Ishikawa (cell line): ENCODE measurements around the gene SEMA6A.

Source experiments
- CEBPB ChIP-seq: IDR thresholded peaks from 2 replicates; pipeline ENCODE4 v1.6.1; 2012
- CREB1 ChIP-seq: IDR thresholded peaks from 2 replicates; pipeline ENCODE4 v1.6.1; 2012; ENCODE audit warnings: low read depth
- EGR1 ChIP-seq: IDR thresholded peaks from 2 replicates; pipeline ENCODE4 v1.6.1; 2012
- EP300 ChIP-seq: IDR thresholded peaks from 2 replicates; pipeline ENCODE4 v1.6.1; 2012; ENCODE audit warnings: borderline replicate concordance
- FOXM1 ChIP-seq: IDR thresholded peaks from 2 replicates; pipeline ENCODE4 v1.6.1; 2012; ENCODE audit warnings: low read depth, borderline replicate concordance
- MAX ChIP-seq: IDR thresholded peaks from 2 replicates; pipeline ENCODE4 v1.6.1; 2012
- NFIC ChIP-seq: IDR thresholded peaks from 2 replicates; pipeline ENCODE4 v1.6.1; 2012
- RAD21 ChIP-seq: IDR thresholded peaks from 2 replicates; pipeline ENCODE4 v1.6.1; 2012; ENCODE audit warnings: low read depth
- REST ChIP-seq: IDR thresholded peaks from 2 replicates; pipeline ENCODE4 v1.6.1; 2012; ENCODE audit warnings: low read depth, mild to moderate bottlenecking
- TAF1 ChIP-seq: IDR thresholded peaks from 2 replicates; pipeline ENCODE4 v1.6.1; 2012; ENCODE audit warnings: low read depth, mild to moderate bottlenecking
- TCF12 ChIP-seq: IDR thresholded peaks from 2 replicates; pipeline ENCODE4 v1.6.1; 2012; ENCODE audit warnings: low read depth
- TEAD4 ChIP-seq: IDR thresholded peaks from 2 replicates; pipeline ENCODE4 v1.6.1; 2012
- USF1 ChIP-seq: IDR thresholded peaks from 2 replicates; pipeline ENCODE4 v1.6.1; 2012
- YY1 ChIP-seq: IDR thresholded peaks from 2 replicates; pipeline ENCODE4 v1.6.1; 2012; ENCODE audit warnings: low read depth
- ZBTB7A ChIP-seq: IDR thresholded peaks from 2 replicates; pipeline ENCODE4 v1.6.1; 2012; ENCODE audit warnings: low read depth

The SEMA6A gene

GRCh38 chr5:116472274-116472673 is 102.3 kb downstream of the SEMA6A start:
- no peak for TF ChIP-seq REST
- TF ChIP-seq TAF1, result no peak
- no peak for TF ChIP-seq CREB1
- TF ChIP-seq USF1, result no peak
- TF ChIP-seq TEAD4, result no peak
- TF ChIP-seq CEBPB, result no peak
- TF ChIP-seq YY1, result no peak

- no peak for TF ChIP-seq EGR1
- no peak for TF ChIP-seq EP300
Observed at GRCh38 chr5:116469631-116470030, 105.0 kb downstream of the SEMA6A start.

- no peak for TF ChIP-seq REST
- no peak for TF ChIP-seq TCF12
- TF ChIP-seq ZBTB7A, result no peak
- no peak for TF ChIP-seq USF1
- no peak for TF ChIP-seq EP300
- no peak for TF ChIP-seq YY1
- no peak for TF ChIP-seq NFIC
Observed at GRCh38 chr5:116468583-116468982, 106.0 kb downstream of the SEMA6A start.

- TF ChIP-seq ZBTB7A (no peak), EGR1 (no peak), TAF1 (no peak), NFIC (no peak), USF1 (no peak), MAX (no peak), REST (no peak), RAD21 (no peak), TCF12 (no peak), YY1 (no peak), CEBPB (no peak), EP300 (no peak), CREB1 (no peak), TEAD4 (no peak), FOXM1 (no peak)
Observed at GRCh38 chr5:116467465-116467843, 107.2 kb downstream of the SEMA6A start.

GRCh38 chr5:116466727-116467464 is 107.7 kb downstream of the SEMA6A start:
- no peak for TF ChIP-seq USF1
- TF ChIP-seq EGR1, result no peak
- no peak for TF ChIP-seq FOXM1
- TF ChIP-seq MAX, result no peak
- TF ChIP-seq EP300, result no peak
- no peak for TF ChIP-seq ZBTB7A
- TF ChIP-seq CEBPB, result no peak
- TF ChIP-seq NFIC, result no peak
